ENCODE results near the gene C4orf50.

DNA sequence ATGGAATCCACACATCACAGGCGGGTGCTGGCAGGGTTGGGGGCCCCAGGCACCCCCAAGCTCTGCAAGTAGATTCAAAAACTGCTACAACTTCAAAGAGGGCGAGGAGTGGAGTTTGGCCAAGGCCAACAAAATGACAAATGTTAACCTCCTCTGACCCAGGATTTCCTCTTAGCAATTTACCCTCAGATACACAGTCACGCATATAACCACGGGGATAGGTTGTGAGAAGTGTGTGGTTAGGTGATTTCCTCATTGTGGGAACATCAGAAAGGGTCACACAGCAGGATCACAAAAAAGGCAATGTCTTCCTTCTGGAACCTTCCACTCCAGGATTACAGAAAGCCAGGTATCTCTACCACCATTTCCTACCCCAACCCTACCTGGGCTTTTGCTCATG, 62.4 kb downstream of the C4orf50 start:
- TF ChIP-seq, protein P1, sequence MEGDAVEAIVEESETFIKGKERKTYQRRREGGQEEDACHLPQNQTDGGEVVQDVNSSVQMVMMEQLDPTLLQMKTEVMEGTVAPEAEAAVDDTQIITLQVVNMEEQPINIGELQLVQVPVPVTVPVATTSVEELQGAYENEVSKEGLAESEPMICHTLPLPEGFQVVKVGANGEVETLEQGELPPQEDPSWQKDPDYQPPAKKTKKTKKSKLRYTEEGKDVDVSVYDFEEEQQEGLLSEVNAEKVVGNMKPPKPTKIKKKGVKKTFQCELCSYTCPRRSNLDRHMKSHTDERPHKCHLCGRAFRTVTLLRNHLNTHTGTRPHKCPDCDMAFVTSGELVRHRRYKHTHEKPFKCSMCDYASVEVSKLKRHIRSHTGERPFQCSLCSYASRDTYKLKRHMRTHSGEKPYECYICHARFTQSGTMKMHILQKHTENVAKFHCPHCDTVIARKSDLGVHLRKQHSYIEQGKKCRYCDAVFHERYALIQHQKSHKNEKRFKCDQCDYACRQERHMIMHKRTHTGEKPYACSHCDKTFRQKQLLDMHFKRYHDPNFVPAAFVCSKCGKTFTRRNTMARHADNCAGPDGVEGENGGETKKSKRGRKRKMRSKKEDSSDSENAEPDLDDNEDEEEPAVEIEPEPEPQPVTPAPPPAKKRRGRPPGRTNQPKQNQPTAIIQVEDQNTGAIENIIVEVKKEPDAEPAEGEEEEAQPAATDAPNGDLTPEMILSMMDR (IDR thresholded peaks at IDR 0.05) = no peak
- TF ChIP-seq POLR2A (IDR thresholded peaks at IDR 0.05) (no peak), POLR2AphosphoS5 (IDR thresholded peaks at IDR 0.05) (no peak), EP300 (IDR thresholded peaks at IDR 0.05) (no peak)

Data from sigmoid colon (tissue), 4 donors.